ENCODE data around the gene CYFIP2. TPM values are rescaled to one million over a fixed set of nuclear protein-coding genes. Genes with fewer than 3 reads are reported as not detected.

CYFIP2 gene
- total RNA-seq, 2 donors from 2014 or later: 282 to 424 TPM

- ATAC-seq (no peak), DNase-seq (ENCODE audit: low spot score) (no peak)
- H3K4me1 Mint-ChIP-seq (ENCODE audit: low read depth in 2 of 2): peaks cover 15 to 20% of the 10 kb centered on the region in 2 donors
- peak overlapping the region; percentile 56 to 65 for H3K27ac Mint-ChIP-seq
- H3K36me3 Mint-ChIP-seq: peaks cover 42% of the 10 kb centered on the region
- no peak overlapping the region for H3K4me3 Mint-ChIP-seq
- no peaks in the 10 kb centered on the region for H3K9me3 Mint-ChIP-seq
- no peaks in the 10 kb centered on the region for H3K27me3 Mint-ChIP-seq
Measured at GRCh38 chr5:157331807-157332206, 65.9 kb downstream of the CYFIP2 start.

GRCh38 chr5:157335534-157336422, 69.9 kb downstream of the CYFIP2 start:
- no peak overlapping the region for H3K27ac Mint-ChIP-seq
- H3K4me1 Mint-ChIP-seq (ENCODE audit: low read depth in 2 of 2): peaks cover 11 to 15% of the 10 kb centered on the region in 2 donors
- no peaks in the 10 kb centered on the region for H3K9me3 Mint-ChIP-seq
- DNase-seq (ENCODE audit: low spot score): no peak
- H3K4me3 Mint-ChIP-seq: no peak overlapping the region
- H3K27me3 Mint-ChIP-seq: no peaks in the 10 kb centered on the region
- peaks cover 38% of the 10 kb centered on the region for H3K36me3 Mint-ChIP-seq
- ATAC-seq: no peak

GRCh38 chr5:157336423-157336744, 70.5 kb downstream of the CYFIP2 start:
- H3K4me1 Mint-ChIP-seq (ENCODE audit: low read depth in 2 of 2): peaks cover 11 to 13% of the 10 kb centered on the region in 2 donors
- no peak overlapping the region for H3K4me3 Mint-ChIP-seq
- H3K9me3 Mint-ChIP-seq: no peaks in the 10 kb centered on the region
- H3K36me3 Mint-ChIP-seq: peaks cover 37% of the 10 kb centered on the region
- H3K27me3 Mint-ChIP-seq: no peaks in the 10 kb centered on the region
- DNase-seq (ENCODE audit: low spot score): no peak
- ATAC-seq: no peak
- H3K27ac Mint-ChIP-seq: peak overlapping the region in 1 of 2 donors; percentile 48

GRCh38 chr5:157339409-157339808, 73.5 kb downstream of the CYFIP2 start:
- ATAC-seq (no peak), DNase-seq (ENCODE audit: low spot score) (no peak)
- Mint-ChIP-seq H3K27ac (peak overlapping the region in 1 of 2 donors; percentile 16), H3K36me3 (peaks cover 21% of the 10 kb centered on the region), H3K9me3 (no peaks in the 10 kb centered on the region), H3K4me3 (no peak overlapping the region), H3K4me1 (ENCODE audit: low read depth in 2 of 2) (peaks cover 7 to 17% of the 10 kb centered on the region in 2 donors), H3K27me3 (no peaks in the 10 kb centered on the region)

GRCh38 chr5:157342822-157343402, 77.0 kb downstream of the CYFIP2 start:
- peak overlapping the region in 1 of 2 donors; percentile 92 for H3K27ac Mint-ChIP-seq
- no peak for DNase-seq (ENCODE audit: low spot score)
- H3K27me3 Mint-ChIP-seq: no peaks in the 10 kb centered on the region
- H3K4me1 Mint-ChIP-seq (ENCODE audit: low read depth in 2 of 2): peaks cover 14 to 23% of the 10 kb centered on the region in 2 donors
- no peaks in the 10 kb centered on the region for H3K9me3 Mint-ChIP-seq
- ATAC-seq: no peak
- H3K4me3 Mint-ChIP-seq: no peak overlapping the region
- peaks cover 23% of the 10 kb centered on the region for H3K36me3 Mint-ChIP-seq

- no peak for DNase-seq (ENCODE audit: low spot score)
Measured at GRCh38 chr5:157343842-157344790, 78.2 kb downstream of the CYFIP2 start.

GRCh38 chr5:157345067-157345466, 79.1 kb downstream of the CYFIP2 start:
- H3K36me3 Mint-ChIP-seq: peaks cover 25% of the 10 kb centered on the region
- DNase-seq (ENCODE audit: low spot score): no peak
- no peaks in the 10 kb centered on the region for H3K27me3 Mint-ChIP-seq
- H3K4me3 Mint-ChIP-seq: peak overlapping the region; percentile 54
- H3K4me1 Mint-ChIP-seq (ENCODE audit: low read depth in 2 of 2): peaks cover 18 to 32% of the 10 kb centered on the region in 2 donors
- no peak for ATAC-seq
- H3K27ac Mint-ChIP-seq: peak overlapping the region; percentile 36 to 92
- no peaks in the 10 kb centered on the region for H3K9me3 Mint-ChIP-seq

More at GRCh38 chr5:157343842-157344790, 78.2 kb downstream of the CYFIP2 start:
- H3K36me3 Mint-ChIP-seq: peaks cover 23% of the 10 kb centered on the region
- H3K4me3 Mint-ChIP-seq: peak overlapping the region; percentile 54
- peaks cover 14 to 23% of the 10 kb centered on the region in 2 donors for H3K4me1 Mint-ChIP-seq (ENCODE audit: low read depth in 2 of 2)
- H3K27me3 Mint-ChIP-seq: no peaks in the 10 kb centered on the region
- peak; percentile 60 to 91 for ATAC-seq
- H3K27ac Mint-ChIP-seq: peak overlapping the region; percentile 36 to 92
- H3K9me3 Mint-ChIP-seq: no peaks in the 10 kb centered on the region

- Mint-ChIP-seq H3K9me3 (no peaks in the 10 kb centered on the region), H3K27me3 (no peaks in the 10 kb centered on the region), H3K36me3 (peaks cover 29% of the 10 kb centered on the region), H3K27ac (peak overlapping the region; percentile 36 to 92), H3K4me3 (peak overlapping the region; percentile 54), H3K4me1 (ENCODE audit: low read depth in 2 of 2) (peaks cover 22 to 36% of the 10 kb centered on the region in 2 donors)
- ATAC-seq (peak in 1 of 2 donors; percentile 7), DNase-seq (ENCODE audit: low spot score) (no peak)
Measured at GRCh38 chr5:157345485-157345884, 79.6 kb downstream of the CYFIP2 start.

- no peak for DNase-seq (ENCODE audit: low spot score)
Measured at GRCh38 chr5:157347301-157348048, 81.6 kb downstream of the CYFIP2 start.

GRCh38 chr5:157348049-157348400, 82.1 kb downstream of the CYFIP2 start:
- Mint-ChIP-seq H3K4me3 (no peak overlapping the region), H3K36me3 (peaks cover 34% of the 10 kb centered on the region), H3K27me3 (no peaks in the 10 kb centered on the region), H3K27ac (no peak overlapping the region), H3K4me1 (ENCODE audit: low read depth in 2 of 2) (peaks cover 42 to 60% of the 10 kb centered on the region in 2 donors), H3K9me3 (no peaks in the 10 kb centered on the region)
- no peak for DNase-seq (ENCODE audit: low spot score)
- ATAC-seq: no peak

More at GRCh38 chr5:157347301-157348048, 81.6 kb downstream of the CYFIP2 start:
- peak overlapping the region; percentile 31 to 92 for H3K27ac Mint-ChIP-seq
- peaks cover 29% of the 10 kb centered on the region for H3K36me3 Mint-ChIP-seq
- no peaks in the 10 kb centered on the region for H3K9me3 Mint-ChIP-seq
- no peak for ATAC-seq
- peaks cover 40 to 55% of the 10 kb centered on the region in 2 donors for H3K4me1 Mint-ChIP-seq (ENCODE audit: low read depth in 2 of 2)
- no peaks in the 10 kb centered on the region for H3K27me3 Mint-ChIP-seq
- no peak overlapping the region for H3K4me3 Mint-ChIP-seq

- peaks cover 24% of the 10 kb centered on the region for H3K36me3 Mint-ChIP-seq
- no peaks in the 10 kb centered on the region for H3K27me3 Mint-ChIP-seq
- peaks cover 48 to 53% of the 10 kb centered on the region in 2 donors for H3K4me1 Mint-ChIP-seq (ENCODE audit: low read depth in 2 of 2)
- H3K9me3 Mint-ChIP-seq: no peaks in the 10 kb centered on the region
- H3K4me3 Mint-ChIP-seq: peak overlapping the region; percentile 85
- no peak for DNase-seq (ENCODE audit: low spot score)
- H3K27ac Mint-ChIP-seq: peak overlapping the region; percentile 83 to 96
- peak; percentile 83 to 89 for ATAC-seq
Measured at GRCh38 chr5:157350939-157351801, 85.2 kb downstream of the CYFIP2 start.

- ATAC-seq (peak; percentile 6 to 64), DNase-seq (ENCODE audit: low spot score) (no peak)
- no peaks in the 10 kb centered on the region for H3K9me3 Mint-ChIP-seq
- peak overlapping the region; percentile 83 to 96 for H3K27ac Mint-ChIP-seq
- H3K4me1 Mint-ChIP-seq (ENCODE audit: low read depth in 2 of 2): peaks cover 48 to 53% of the 10 kb centered on the region in 2 donors
- no peaks in the 10 kb centered on the region for H3K27me3 Mint-ChIP-seq
- H3K36me3 Mint-ChIP-seq: peaks cover 23% of the 10 kb centered on the region
- H3K4me3 Mint-ChIP-seq: peak overlapping the region; percentile 85
Measured at GRCh38 chr5:157351802-157352092, 85.8 kb downstream of the CYFIP2 start.

All from natural killer cell treated with Interleukin-12 subunit alpha and Interleukin-12 subunit beta and Interleukin-15 and Interleukin-18, amount 100 ng/mL, for 72 hours (primary cell).